ENCODE data around the gene NAALADL2. TPM values are rescaled to one million over a fixed set of nuclear protein-coding genes. Genes with fewer than 3 reads are reported as not detected.

The NAALADL2 gene
- total and polyA plus RNA-seq, 2 of the 8 experiments (the other 6 are each of a cell fraction or from before 2014, with no cell fraction given) = 0.12 to 0.22 TPM

GRCh38 chr3:175207361-175207760 lies 348.2 kb downstream of the NAALADL2 start (continued):
- TF ChIP-seq CHD7 (IDR thresholded peaks at IDR 0.05; ENCODE audit: insufficient replicate concordance, low read length) = no peak
- no peak for TF ChIP-seq SRF (IDR thresholded peaks at IDR 0.05; ENCODE audit: low read depth, low read length)
- no peak for TF ChIP-seq E2F6 (IDR thresholded peaks at IDR 0.05)
- TF ChIP-seq POLR2A (IDR thresholded peaks at IDR 0.05; ENCODE audit: control extremely low read depth in 1 of 2, low read depth in 2 of 2, low read length in 2 of 2) = no peak
- TF ChIP-seq RNF2 (IDR thresholded peaks at IDR 0.05; ENCODE audit: borderline replicate concordance, low read depth, low read length, missing control alignments, poor library complexity, severe bottlenecking) = no peak
- TF ChIP-seq CBX8 (IDR thresholded peaks at IDR 0.05; ENCODE audit: borderline replicate concordance, low read depth, low read length) = no peak
